Measurements from ENCODE around the gene CNTNAP2. TPM values are rescaled to one million over a fixed set of nuclear protein-coding genes. Genes with fewer than 3 reads are reported as not detected.
A peak's percentile ranks its signal among the peaks of the same experiment; 100 is the strongest.

Gene CNTNAP2
- total RNA-seq, 1 donor from 2014 or later = 4.2 TPM

DNA sequence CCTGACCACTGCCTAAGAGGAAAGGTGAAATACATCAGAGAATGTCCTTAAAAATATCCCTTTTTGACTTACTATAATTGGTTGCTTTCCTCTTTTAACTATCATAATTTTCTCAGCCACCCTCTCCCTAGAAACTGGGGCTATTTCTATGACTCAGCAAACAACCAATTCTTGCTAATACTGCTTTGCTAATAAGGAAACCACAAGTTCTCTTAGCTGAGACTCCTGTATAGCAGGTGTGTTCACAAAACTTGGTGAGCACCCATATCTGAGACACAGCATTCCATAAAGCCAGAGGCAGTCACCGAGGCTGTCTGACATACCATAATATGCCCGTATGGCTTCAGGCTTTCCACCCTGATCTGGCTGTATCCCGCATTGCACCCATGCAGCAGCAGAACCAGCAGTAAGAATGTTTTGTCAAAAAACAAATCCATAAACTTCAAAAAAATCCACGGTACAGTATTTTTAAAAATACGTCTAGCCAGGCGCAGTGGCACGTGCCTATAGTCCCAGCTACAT lies 2282.3 kb downstream of the CNTNAP2 start:
- H3K27me3 Mint-ChIP-seq (ENCODE audit: low read depth) = peaks cover 3% of the 10 kb centered on the region
- peaks cover 25% of the 10 kb centered on the region for H3K4me1 Mint-ChIP-seq
- no peaks in the 10 kb centered on the region for H3K9me3 Mint-ChIP-seq
- no peaks in the 10 kb centered on the region for H3K36me3 Mint-ChIP-seq
- no peak overlapping the region for H3K27ac Mint-ChIP-seq
- no peak for TF ChIP-seq CTCF (IDR thresholded peaks at IDR 0.05; ENCODE audit: unreplicated experiment)
- no peak overlapping the region for H3K4me3 Mint-ChIP-seq
- no peak for DNase-seq (ENCODE audit: low spot score in 2 of 2, unreplicated experiment in 2 of 2)

DNA sequence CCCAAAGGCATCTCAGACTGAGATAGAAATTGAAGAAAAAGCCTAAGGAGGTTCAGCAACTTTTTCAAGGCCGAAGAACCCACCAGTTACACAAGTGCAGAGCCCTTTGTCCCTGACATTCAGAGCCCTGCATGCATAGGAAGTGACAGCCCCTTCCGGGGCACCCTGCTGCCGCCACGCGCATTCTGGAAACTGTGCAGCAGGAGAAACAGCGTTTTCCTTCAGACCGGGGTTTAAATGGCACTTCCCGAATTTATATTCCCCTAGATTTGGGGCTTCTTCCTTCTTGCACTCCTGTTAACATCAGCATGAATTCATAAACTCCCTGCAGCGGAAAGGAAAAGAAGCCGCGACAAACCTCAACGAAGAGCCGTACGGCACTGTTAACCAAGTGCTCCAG lies 2283.5 kb downstream of the CNTNAP2 start:
- H3K27ac Mint-ChIP-seq = no peak overlapping the region
- no peak for TF ChIP-seq CTCF (IDR thresholded peaks at IDR 0.05; ENCODE audit: unreplicated experiment)
- H3K4me3 Mint-ChIP-seq = no peak overlapping the region
- H3K36me3 Mint-ChIP-seq = no peaks in the 10 kb centered on the region
- H3K4me1 Mint-ChIP-seq = peaks cover 25% of the 10 kb centered on the region
- H3K27me3 Mint-ChIP-seq (ENCODE audit: low read depth) = peaks cover 3% of the 10 kb centered on the region
- H3K9me3 Mint-ChIP-seq = no peaks in the 10 kb centered on the region
- DNase-seq (ENCODE audit: low spot score in 2 of 2, unreplicated experiment in 2 of 2) = no peak

DNA sequence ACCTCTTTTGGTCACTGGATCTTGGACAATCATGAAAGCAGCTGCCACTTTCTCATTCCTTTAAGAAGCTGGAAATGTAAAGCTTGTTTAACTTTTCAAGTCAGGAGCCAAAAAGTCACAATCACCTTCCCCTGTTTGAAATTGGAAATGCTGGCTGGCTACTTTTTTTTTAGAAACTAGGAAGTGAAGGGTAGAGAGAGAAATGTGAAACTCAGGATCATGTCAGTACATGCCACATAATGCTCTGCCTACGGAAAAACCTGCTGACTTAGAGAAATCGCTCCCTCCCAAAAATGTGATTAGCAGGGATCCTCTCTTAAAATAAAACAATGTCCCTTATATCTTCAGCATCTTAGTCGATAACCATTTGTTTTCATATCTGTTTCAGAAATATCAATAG lies 2285.6 kb downstream of the CNTNAP2 start:
- Mint-ChIP-seq H3K9me3 (no peaks in the 10 kb centered on the region), H3K36me3 (no peaks in the 10 kb centered on the region), H3K27ac (peak overlapping the region; percentile 93), H3K4me3 (no peak overlapping the region), H3K27me3 (ENCODE audit: low read depth) (no peaks in the 10 kb centered on the region), H3K4me1 (peaks cover 16% of the 10 kb centered on the region)
- TF ChIP-seq CTCF (IDR thresholded peaks at IDR 0.05; ENCODE audit: unreplicated experiment) = no peak
- no peak for DNase-seq (ENCODE audit: low spot score in 2 of 2, unreplicated experiment in 2 of 2)

DNA sequence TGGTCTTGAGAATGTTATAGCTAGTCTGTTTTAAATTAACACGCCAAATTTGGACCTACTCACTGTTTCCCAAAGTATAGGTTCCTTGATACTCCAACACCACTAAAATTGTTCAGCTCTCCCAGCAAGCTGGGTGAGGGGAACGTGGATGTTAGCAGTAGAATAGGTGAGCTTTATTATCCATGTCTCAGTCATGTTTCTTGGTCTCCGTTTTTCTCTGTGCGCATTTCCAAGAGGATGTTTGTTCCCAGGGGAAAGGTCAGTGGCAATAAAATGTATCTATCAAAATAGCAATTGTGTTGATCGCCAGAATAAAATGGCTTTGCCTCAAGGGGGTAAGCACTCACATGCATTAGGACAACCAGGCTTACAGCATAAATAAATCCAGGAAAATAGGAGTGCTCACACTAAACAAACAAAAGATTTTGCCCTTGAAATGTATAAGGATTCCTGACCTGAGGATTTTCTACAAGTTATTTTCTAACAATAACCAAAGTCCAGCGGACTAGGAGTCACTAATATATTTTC lies 2286.9 kb downstream of the CNTNAP2 start:
- no peak for TF ChIP-seq CTCF (IDR thresholded peaks at IDR 0.05; ENCODE audit: unreplicated experiment)
- H3K27ac Mint-ChIP-seq = no peak overlapping the region
- H3K36me3 Mint-ChIP-seq = no peaks in the 10 kb centered on the region
- peaks cover 10% of the 10 kb centered on the region for H3K4me1 Mint-ChIP-seq
- no peak for DNase-seq (ENCODE audit: low spot score in 2 of 2, unreplicated experiment in 2 of 2)
- H3K4me3 Mint-ChIP-seq = no peak overlapping the region
- no peaks in the 10 kb centered on the region for H3K27me3 Mint-ChIP-seq (ENCODE audit: low read depth)
- no peaks in the 10 kb centered on the region for H3K9me3 Mint-ChIP-seq

DNA sequence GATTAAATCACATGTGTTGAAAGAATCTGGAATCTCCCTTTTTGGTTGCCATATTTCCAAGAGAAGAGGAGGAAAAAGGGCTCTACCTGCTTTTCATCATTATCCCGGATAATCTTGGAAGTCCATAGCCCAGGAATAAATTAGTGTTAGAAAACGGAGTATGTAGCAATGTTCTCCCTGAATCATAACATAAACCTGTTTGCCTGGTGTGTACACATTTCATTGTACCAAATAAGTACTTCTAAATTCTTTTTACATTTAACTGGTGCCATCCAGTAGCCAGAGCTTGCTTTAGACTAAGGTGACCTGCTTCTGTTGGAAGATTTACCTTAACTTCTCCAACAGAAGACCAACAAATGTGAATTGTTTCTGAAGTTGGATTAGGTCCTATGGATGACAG lies 2291.7 kb downstream of the CNTNAP2 start:
- no peak for TF ChIP-seq CTCF (IDR thresholded peaks at IDR 0.05; ENCODE audit: unreplicated experiment)
- DNase-seq (ENCODE audit: low spot score in 2 of 2, unreplicated experiment in 2 of 2) = no peak
- no peaks in the 10 kb centered on the region for H3K9me3 Mint-ChIP-seq
- no peaks in the 10 kb centered on the region for H3K27me3 Mint-ChIP-seq (ENCODE audit: low read depth)
- H3K4me1 Mint-ChIP-seq = peaks cover 7% of the 10 kb centered on the region
- no peak overlapping the region for H3K27ac Mint-ChIP-seq
- H3K4me3 Mint-ChIP-seq = no peak overlapping the region
- H3K36me3 Mint-ChIP-seq = no peaks in the 10 kb centered on the region

GRCh38 chr7:148410905-148411304 lies 2294.3 kb downstream of the CNTNAP2 start:
- Mint-ChIP-seq H3K27me3 (ENCODE audit: low read depth) (no peaks in the 10 kb centered on the region), H3K27ac (no peak overlapping the region), H3K9me3 (no peaks in the 10 kb centered on the region), H3K4me3 (no peak overlapping the region), H3K4me1 (peaks cover 25% of the 10 kb centered on the region), H3K36me3 (no peaks in the 10 kb centered on the region)
- DNase-seq (ENCODE audit: low spot score in 2 of 2, unreplicated experiment in 2 of 2) = no peak
- no peak for TF ChIP-seq CTCF (IDR thresholded peaks at IDR 0.05; ENCODE audit: unreplicated experiment)
